SK-N-SH treated with all-trans-retinoic acid at 6 μM for 48 hours (cell line): ENCODE measurements around the gene ALS2CL.

ENCODE experiments used
- ARNTL ChIP-seq: fragments of 450-650 bp; formaldehyde crosslinking; IDR thresholded peaks from 2 replicates; pipeline ENCODE4 v1.5.0; 2020; ENCODE audit warnings: low read depth, mild to moderate bottlenecking, moderate library complexity, borderline replicate concordance
- BACH2 ChIP-seq: fragments of 250-450 bp; sonication (Bioruptor Pico); IDR thresholded peaks from 2 replicates; pipeline ENCODE4 v1.9.0; 2021; ENCODE audit warnings: mild to moderate bottlenecking, borderline replicate concordance
- CREB5 ChIP-seq: fragments of 250-450 bp; sonication (Bioruptor Pico); IDR thresholded peaks from 2 replicates; pipeline ENCODE4 v1.5.1; 2020; ENCODE audit warnings: low read depth, mild to moderate bottlenecking, moderate library complexity
- CSDC2 ChIP-seq: fragments of 250-450 bp; sonication (Bioruptor Pico); IDR thresholded peaks from 2 replicates; pipeline ENCODE4 v1.5.0; 2020; ENCODE audit warnings: mild to moderate bottlenecking, moderate library complexity
- ISL1 ChIP-seq: fragments of 250-450 bp; sonication (Bioruptor Pico); IDR thresholded peaks from 2 replicates; pipeline ENCODE4 v2.1.2; 2022; ENCODE audit warnings: mild to moderate bottlenecking, moderate library complexity
- OSR1 ChIP-seq: fragments of 250-450 bp; sonication (Bioruptor Pico); IDR thresholded peaks from 2 replicates; pipeline ENCODE4 v1.8.0; 2022; ENCODE audit warnings: moderate library complexity, mild to moderate bottlenecking, inconsistent platforms
- RARB ChIP-seq: fragments of 250-450 bp; sonication (Bioruptor Pico); IDR thresholded peaks from 2 replicates; pipeline ENCODE4 v1.8.0; 2021; ENCODE audit warnings: mild to moderate bottlenecking, moderate library complexity
- SNAI2 ChIP-seq: fragments of 250-450 bp; sonication (Bioruptor Pico); IDR thresholded peaks from 2 replicates; pipeline ENCODE4 v1.5.0; 2020; ENCODE audit warnings: mild to moderate bottlenecking, moderate library complexity
- TCF4 ChIP-seq: fragments of 250-450 bp; sonication (Bioruptor Pico); IDR thresholded peaks from 2 replicates; pipeline ENCODE4 v1.8.0; 2021; ENCODE audit warnings: mild to moderate bottlenecking, moderate library complexity, borderline replicate concordance
- TSHZ2 ChIP-seq: fragments of 250-450 bp; sonication (Bioruptor Pico); IDR thresholded peaks from 2 replicates; pipeline ENCODE4 v1.5.0; 2020; ENCODE audit warnings: mild to moderate bottlenecking, moderate library complexity
- ZFP3 ChIP-seq: fragments of 250-450 bp; sonication (Bioruptor Pico); IDR thresholded peaks from 2 replicates; pipeline ENCODE4 v1.5.0; 2020; ENCODE audit warnings: mild to moderate bottlenecking, moderate library complexity
- ZNF565 ChIP-seq: fragments of 450-650 bp; formaldehyde crosslinking; conservative IDR thresholded peaks from 2 replicates; pipeline ENCODE4 v1.5.0; 2020; ENCODE audit warnings: low read depth, mild to moderate bottlenecking, moderate library complexity
- ZNF70 ChIP-seq: fragments of 450-650 bp; formaldehyde crosslinking; IDR thresholded peaks from 2 replicates; pipeline ENCODE4 v1.5.0; 2020; ENCODE audit warnings: mild to moderate bottlenecking, moderate library complexity
- TF ChIP-seq, protein P1 (sequence below): fragments of 250-450 bp; sonication (Bioruptor Pico); IDR thresholded peaks from 2 replicates; pipeline ENCODE4 v1.8.0; 2020; ENCODE audit warnings: mild to moderate bottlenecking, moderate library complexity, borderline replicate concordance

- TF ChIP-seq OSR1 (CRISPR knock-in tag) = no peak
- no peak for TF ChIP-seq ZNF565 (CRISPR knock-in tag)
- no peak for TF ChIP-seq ZFP3 (CRISPR knock-in tag)
- no peak for TF ChIP-seq RARB (CRISPR knock-in tag)
- no peak for TF ChIP-seq BACH2 (CRISPR knock-in tag)
- no peak for TF ChIP-seq ARNTL
- no peak for TF ChIP-seq CREB5 (CRISPR knock-in tag)
- no peak for TF ChIP-seq SNAI2 (CRISPR knock-in tag)
- TF ChIP-seq, protein P1, sequence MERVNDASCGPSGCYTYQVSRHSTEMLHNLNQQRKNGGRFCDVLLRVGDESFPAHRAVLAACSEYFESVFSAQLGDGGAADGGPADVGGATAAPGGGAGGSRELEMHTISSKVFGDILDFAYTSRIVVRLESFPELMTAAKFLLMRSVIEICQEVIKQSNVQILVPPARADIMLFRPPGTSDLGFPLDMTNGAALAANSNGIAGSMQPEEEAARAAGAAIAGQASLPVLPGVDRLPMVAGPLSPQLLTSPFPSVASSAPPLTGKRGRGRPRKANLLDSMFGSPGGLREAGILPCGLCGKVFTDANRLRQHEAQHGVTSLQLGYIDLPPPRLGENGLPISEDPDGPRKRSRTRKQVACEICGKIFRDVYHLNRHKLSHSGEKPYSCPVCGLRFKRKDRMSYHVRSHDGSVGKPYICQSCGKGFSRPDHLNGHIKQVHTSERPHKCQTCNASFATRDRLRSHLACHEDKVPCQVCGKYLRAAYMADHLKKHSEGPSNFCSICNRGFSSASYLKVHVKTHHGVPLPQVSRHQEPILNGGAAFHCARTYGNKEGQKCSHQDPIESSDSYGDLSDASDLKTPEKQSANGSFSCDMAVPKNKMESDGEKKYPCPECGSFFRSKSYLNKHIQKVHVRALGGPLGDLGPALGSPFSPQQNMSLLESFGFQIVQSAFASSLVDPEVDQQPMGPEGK (CRISPR knock-in tag) = no peak
- TF ChIP-seq ISL1 (CRISPR knock-in tag) = no peak
- TF ChIP-seq CSDC2 (CRISPR knock-in tag) = no peak
- TF ChIP-seq ZNF70 = no peak
- TF ChIP-seq TSHZ2 (CRISPR knock-in tag) = no peak
- no peak for TF ChIP-seq TCF4
Measured at GRCh38 chr3:46678280-46678679, 15.2 kb downstream of the ALS2CL start.
